K562 (cell line): ENCODE results near the gene RNASEH2A. TPM values are rescaled to one million over a fixed set of nuclear protein-coding genes. Genes with fewer than 3 reads are reported as not detected.

Source experiments
- CHD1 ChIP-seq: fragments of 200-600 bp; sonication (generic); IDR thresholded peaks from one replicate; pipeline ENCODE4 v1.6.1; 2012; ENCODE audit warnings: mild to moderate bottlenecking, moderate library complexity, low read length, inconsistent platforms
- CREB1 ChIP-seq, 2 experiments: sonication (generic) in 1 of 2; formaldehyde crosslinking in 1 of 2; IDR thresholded peaks; 2 replicates each; pipeline versions ENCODE4 v1.6.1 to v1.8.0; 2012 to 2022; ENCODE audit warnings: inconsistent platforms in 1 of 2, mild to moderate bottlenecking in 1 of 2, missing genetic modification reagents in 1 of 2, moderate library complexity in 1 of 2
- FOS ChIP-seq: IDR thresholded peaks from 3 replicates; pipeline ENCODE4 v1.6.1; 2011; ENCODE audit not compliant: insufficient read length; ENCODE audit errors: extremely low read depth
- FOXM1 ChIP-seq, 2 experiments: fragments of 450-650 bp in 1 of 2; sonication (generic) in 1 of 2; formaldehyde crosslinking in 1 of 2; IDR thresholded peaks; 2 replicates each; pipeline versions ENCODE4 v1.6.1 to v1.9.0; 2017 to 2022; ENCODE audit warnings: low read depth in 2 of 2, mild to moderate bottlenecking in 2 of 2, missing genetic modification reagents in 1 of 2, moderate library complexity in 1 of 2
- NFXL1 ChIP-seq: fragments of 450-650 bp; formaldehyde crosslinking; IDR thresholded peaks from 2 replicates; pipeline ENCODE4 v1.4.0; 2021; ENCODE audit warnings: mild to moderate bottlenecking
- TAL1 ChIP-seq: fragments of 450-650 bp; IDR thresholded peaks from 2 replicates; pipeline ENCODE4 v1.6.1; 2016; ENCODE audit warnings: mild to moderate bottlenecking
- ZNF695 ChIP-seq: fragments of 450-650 bp; formaldehyde crosslinking; IDR thresholded peaks from 2 replicates; pipeline ENCODE4 v1.4.0; 2020; ENCODE audit warnings: mild to moderate bottlenecking, moderate library complexity
- ZNF830 ChIP-seq: fragments of 250-450 bp; sonication (Bioruptor Pico); IDR thresholded peaks from 2 replicates; pipeline ENCODE4 v1.5.0; 2021; ENCODE audit warnings: mild to moderate bottlenecking
- polyA plus RNA-seq, 8 experiments: library from polyadenylated mRNA; depleted of rRNA in 4 of 8; stranded (reverse) in 5 of 8; unstranded in 3 of 8; fragments of >200 nt; fragmentation: Nextera tagmentation in 2 of 8; fragmentation: Illumina TruSeq in 1 of 8; extraction: Ambion mirVana in 2 of 8; extraction: Trizol in 1 of 8; gene quantifications; 2 replicates each; pipeline versions ENCODE4 v1.2.1 to v1.2.3, GENCODE V29; 2011 to 2014; ENCODE audit warnings: inconsistent platforms in 1 of 8, missing spikeins in 1 of 8
- total RNA-seq, 7 experiments: library from RNA; depleted of rRNA in 6 of 7; stranded (reverse); fragments of >200 nt in 6 of 7; fragmentation: Illumina TruSeq in 2 of 7; extraction: Trizol in 2 of 7; gene quantifications; 2 replicates each; pipeline versions ENCODE4 v1.2.1 to v1.2.3, GENCODE V29; 2011 to 2021; ENCODE audit warnings: low replicate concordance in 1 of 7
- TF ChIP-seq, protein P1 (sequence below), 2 experiments: fragments of 450-650 bp in 1 of 2; sonication (generic) in 1 of 2; formaldehyde crosslinking in 1 of 2; IDR thresholded peaks; 2 replicates each; pipeline versions ENCODE4 v1.7.1 to v1.9.0; 2016 to 2022; ENCODE audit warnings: inconsistent platforms in 1 of 2, mild to moderate bottlenecking in 1 of 2, missing genetic modification reagents in 1 of 2
- TF ChIP-seq, protein P2 (sequence below): sonication (generic); formaldehyde crosslinking; IDR thresholded peaks from 2 replicates; pipeline ENCODE4 v1.8.0; 2022; ENCODE audit warnings: mild to moderate bottlenecking, missing genetic modification reagents

Gene RNASEH2A
- total and polyA plus RNA-seq, 9 of the 15 experiments (the other 6 are each of a cell fraction or from before 2014, with no cell fraction given) = 22.3 to 78.0 (median 61.7) TPM

DNA sequence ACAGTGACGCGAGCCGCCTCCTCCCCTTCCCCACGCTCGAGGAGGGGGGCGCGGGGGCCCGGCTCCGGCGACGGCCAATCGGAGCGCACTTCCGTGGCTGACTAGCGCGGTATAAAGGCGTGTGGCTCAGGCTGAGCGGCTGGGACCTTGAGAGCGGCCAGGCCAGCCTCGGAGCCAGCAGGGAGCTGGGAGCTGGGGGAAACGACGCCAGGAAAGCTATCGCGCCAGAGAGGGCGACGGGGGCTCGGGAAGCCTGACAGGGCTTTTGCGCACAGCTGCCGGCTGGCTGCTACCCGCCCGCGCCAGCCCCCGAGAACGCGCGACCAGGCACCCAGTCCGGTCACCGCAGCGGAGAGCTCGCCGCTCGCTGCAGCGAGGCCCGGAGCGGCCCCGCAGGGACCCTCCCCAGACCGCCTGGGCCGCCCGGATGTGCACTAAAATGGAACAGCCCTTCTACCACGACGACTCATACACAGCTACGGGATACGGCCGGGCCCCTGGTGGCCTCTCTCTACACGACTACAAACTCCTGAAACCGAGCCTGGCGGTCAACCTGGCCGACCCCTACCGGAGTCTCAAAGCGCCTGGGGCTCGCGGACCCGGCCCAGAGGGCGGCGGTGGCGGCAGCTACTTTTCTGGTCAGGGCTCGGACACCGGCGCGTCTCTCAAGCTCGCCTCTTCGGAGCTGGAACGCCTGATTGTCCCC lies 14.9 kb upstream of the RNASEH2A start, which contains the start of gene JUNB (continued):
- TF ChIP-seq, protein P1, sequence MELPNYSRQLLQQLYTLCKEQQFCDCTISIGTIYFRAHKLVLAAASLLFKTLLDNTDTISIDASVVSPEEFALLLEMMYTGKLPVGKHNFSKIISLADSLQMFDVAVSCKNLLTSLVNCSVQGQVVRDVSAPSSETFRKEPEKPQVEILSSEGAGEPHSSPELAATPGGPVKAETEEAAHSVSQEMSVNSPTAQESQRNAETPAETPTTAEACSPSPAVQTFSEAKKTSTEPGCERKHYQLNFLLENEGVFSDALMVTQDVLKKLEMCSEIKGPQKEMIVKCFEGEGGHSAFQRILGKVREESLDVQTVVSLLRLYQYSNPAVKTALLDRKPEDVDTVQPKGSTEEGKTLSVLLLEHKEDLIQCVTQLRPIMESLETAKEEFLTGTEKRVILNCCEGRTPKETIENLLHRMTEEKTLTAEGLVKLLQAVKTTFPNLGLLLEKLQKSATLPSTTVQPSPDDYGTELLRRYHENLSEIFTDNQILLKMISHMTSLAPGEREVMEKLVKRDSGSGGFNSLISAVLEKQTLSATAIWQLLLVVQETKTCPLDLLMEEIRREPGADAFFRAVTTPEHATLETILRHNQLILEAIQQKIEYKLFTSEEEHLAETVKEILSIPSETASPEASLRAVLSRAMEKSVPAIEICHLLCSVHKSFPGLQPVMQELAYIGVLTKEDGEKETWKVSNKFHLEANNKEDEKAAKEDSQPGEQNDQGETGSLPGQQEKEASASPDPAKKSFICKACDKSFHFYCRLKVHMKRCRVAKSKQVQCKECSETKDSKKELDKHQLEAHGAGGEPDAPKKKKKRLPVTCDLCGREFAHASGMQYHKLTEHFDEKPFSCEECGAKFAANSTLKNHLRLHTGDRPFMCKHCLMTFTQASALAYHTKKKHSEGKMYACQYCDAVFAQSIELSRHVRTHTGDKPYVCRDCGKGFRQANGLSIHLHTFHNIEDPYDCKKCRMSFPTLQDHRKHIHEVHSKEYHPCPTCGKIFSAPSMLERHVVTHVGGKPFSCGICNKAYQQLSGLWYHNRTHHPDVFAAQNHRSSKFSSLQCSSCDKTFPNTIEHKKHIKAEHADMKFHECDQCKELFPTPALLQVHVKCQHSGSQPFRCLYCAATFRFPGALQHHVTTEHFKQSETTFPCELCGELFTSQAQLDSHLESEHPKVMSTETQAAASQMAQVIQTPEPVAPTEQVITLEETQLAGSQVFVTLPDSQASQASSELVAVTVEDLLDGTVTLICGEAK (IDR thresholded peaks at IDR 0.05) = no peak
- TF ChIP-seq, protein P1 (CRISPR knock-in tag; IDR thresholded peaks at IDR 0.05) = no peak
- TF ChIP-seq FOXM1 (IDR thresholded peaks at IDR 0.05; ENCODE audit: low read depth) = no peak
- peak; percentile 78; the same call in 1 of the 2 replicates for TF ChIP-seq FOXM1 (CRISPR knock-in tag; IDR thresholded peaks at IDR 0.05; ENCODE audit: low read depth)
- TF ChIP-seq NFXL1 (CRISPR knock-in tag) = no peak
- TF ChIP-seq, protein P2, sequence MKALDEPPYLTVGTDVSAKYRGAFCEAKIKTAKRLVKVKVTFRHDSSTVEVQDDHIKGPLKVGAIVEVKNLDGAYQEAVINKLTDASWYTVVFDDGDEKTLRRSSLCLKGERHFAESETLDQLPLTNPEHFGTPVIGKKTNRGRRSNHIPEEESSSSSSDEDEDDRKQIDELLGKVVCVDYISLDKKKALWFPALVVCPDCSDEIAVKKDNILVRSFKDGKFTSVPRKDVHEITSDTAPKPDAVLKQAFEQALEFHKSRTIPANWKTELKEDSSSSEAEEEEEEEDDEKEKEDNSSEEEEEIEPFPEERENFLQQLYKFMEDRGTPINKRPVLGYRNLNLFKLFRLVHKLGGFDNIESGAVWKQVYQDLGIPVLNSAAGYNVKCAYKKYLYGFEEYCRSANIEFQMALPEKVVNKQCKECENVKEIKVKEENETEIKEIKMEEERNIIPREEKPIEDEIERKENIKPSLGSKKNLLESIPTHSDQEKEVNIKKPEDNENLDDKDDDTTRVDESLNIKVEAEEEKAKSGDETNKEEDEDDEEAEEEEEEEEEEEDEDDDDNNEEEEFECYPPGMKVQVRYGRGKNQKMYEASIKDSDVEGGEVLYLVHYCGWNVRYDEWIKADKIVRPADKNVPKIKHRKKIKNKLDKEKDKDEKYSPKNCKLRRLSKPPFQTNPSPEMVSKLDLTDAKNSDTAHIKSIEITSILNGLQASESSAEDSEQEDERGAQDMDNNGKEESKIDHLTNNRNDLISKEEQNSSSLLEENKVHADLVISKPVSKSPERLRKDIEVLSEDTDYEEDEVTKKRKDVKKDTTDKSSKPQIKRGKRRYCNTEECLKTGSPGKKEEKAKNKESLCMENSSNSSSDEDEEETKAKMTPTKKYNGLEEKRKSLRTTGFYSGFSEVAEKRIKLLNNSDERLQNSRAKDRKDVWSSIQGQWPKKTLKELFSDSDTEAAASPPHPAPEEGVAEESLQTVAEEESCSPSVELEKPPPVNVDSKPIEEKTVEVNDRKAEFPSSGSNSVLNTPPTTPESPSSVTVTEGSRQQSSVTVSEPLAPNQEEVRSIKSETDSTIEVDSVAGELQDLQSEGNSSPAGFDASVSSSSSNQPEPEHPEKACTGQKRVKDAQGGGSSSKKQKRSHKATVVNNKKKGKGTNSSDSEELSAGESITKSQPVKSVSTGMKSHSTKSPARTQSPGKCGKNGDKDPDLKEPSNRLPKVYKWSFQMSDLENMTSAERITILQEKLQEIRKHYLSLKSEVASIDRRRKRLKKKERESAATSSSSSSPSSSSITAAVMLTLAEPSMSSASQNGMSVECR = peak; percentile 82
- TF ChIP-seq FOS = peak; percentile 9
- peak; percentile 77 for TF ChIP-seq CREB1 (IDR thresholded peaks at IDR 0.05)
- TF ChIP-seq CREB1 (CRISPR knock-in tag; IDR thresholded peaks at IDR 0.05) = peak; percentile 88
- TF ChIP-seq ZNF830 (CRISPR knock-in tag) = peak; percentile 71; the same call in 1 of the 2 replicates
- no peak for TF ChIP-seq CHD1
- TF ChIP-seq ZNF695 (CRISPR knock-in tag) = no peak
- TF ChIP-seq TAL1 = no peak
